Natural killer cell (primary cell): ENCODE data around the gene ALDH8A1. TPM values are rescaled to one million over a fixed set of nuclear protein-coding genes. Genes with fewer than 3 reads are reported as not detected.
A peak's percentile ranks its signal among the peaks of the same experiment; 100 is the strongest.
"Not testable (repeated sequence)": the region's sequence is repeated elsewhere in the genome, so short reads cannot be mapped to it uniquely, and the experiment has no call there.

Experiments used
- ATAC-seq, 3 donors: fragments of 150-1000 bp in 2 of 3; fragments of 200-7000 bp in 1 of 3; cut with Tn5 transposase; 1 replicate in 1 of 3; 2 replicates in 2 of 3; pipeline ENCODE4 v1.10.0; 2021; ENCODE audit warnings: mild to moderate bottlenecking in 2 of 3, moderate library complexity in 2 of 3
- DNase-seq, 2 donors: peaks; one replicate each; pipeline versions ENCODE4 v3.0.0 to v3.0.0-alpha.2; 2013 to 2021; ENCODE audit warnings: mixed read lengths in 1 of 2
- H3K27ac ChIP-seq: one replicate; pipeline ENCODE4 v1.5.1; 2013; ENCODE audit warnings: mild to moderate bottlenecking, low read length
- H3K27me3 ChIP-seq: one replicate; pipeline ENCODE4 v1.6.1; 2013; ENCODE audit warnings: low read length; ENCODE audit not compliant: control insufficient read depth, insufficient read depth
- H3K36me3 ChIP-seq: one replicate; pipeline ENCODE4 v1.6.1; 2013; ENCODE audit warnings: low read length; ENCODE audit not compliant: control insufficient read depth, insufficient read depth
- H3K4me1 ChIP-seq: one replicate; pipeline ENCODE4 v1.6.1; 2013; ENCODE audit warnings: low read length; ENCODE audit not compliant: control insufficient read depth, insufficient read depth
- H3K4me3 ChIP-seq: one replicate; pipeline ENCODE4 v1.5.1; 2013; ENCODE audit warnings: low read length
- H3K9me3 ChIP-seq: one replicate; pipeline ENCODE4 v1.6.1; 2013; ENCODE audit warnings: low read length; ENCODE audit not compliant: control insufficient read depth, insufficient read depth
- H3K27ac Mint-ChIP-seq, 2 donors: one replicate each; pipeline ENCODE4 v1.8.0; 2022; ENCODE audit warnings: mild to moderate bottlenecking in 2 of 2, mixed read lengths in 2 of 2, moderate library complexity in 1 of 2
- H3K27me3 Mint-ChIP-seq, 2 donors: one replicate each; pipeline ENCODE4 v1.8.0; 2022; ENCODE audit warnings: low read depth in 2 of 2, mixed read lengths in 2 of 2
- H3K36me3 Mint-ChIP-seq: one replicate; pipeline ENCODE4 v1.8.0; 2022; ENCODE audit warnings: mixed read lengths
- H3K4me1 Mint-ChIP-seq, 2 donors: one replicate each; pipeline ENCODE4 v1.8.0; 2022; ENCODE audit warnings: mixed read lengths in 2 of 2
- H3K4me3 Mint-ChIP-seq: one replicate; pipeline ENCODE4 v1.8.0; 2022; ENCODE audit warnings: mild to moderate bottlenecking, moderate library complexity, mixed read lengths
- H3K9me3 Mint-ChIP-seq, 2 donors: one replicate each; pipeline ENCODE4 v1.8.0; 2022; ENCODE audit warnings: mixed read lengths in 2 of 2
- CTCF ChIP-seq: fragments of 200-600 bp; IDR thresholded peaks from one replicate; pipeline ENCODE4 v1.8.0; 2022; ENCODE audit warnings: antibody characterized with exemption
- WGBS: methylation state at CpG from one replicate; pipeline ENCODE4 v1.1.7; 2013; ENCODE audit warnings: missing lambda C conversion rate; ENCODE audit not compliant: insufficient coverage; 5-methylcytosine and 5-hydroxymethylcytosine counted together
- intact Hi-C: fragments of 100-400 bp; cut with micrococcal nuclease; formaldehyde crosslinking; loops from one replicate; pipeline ENCODE4 v1.14.2; 2022
- total RNA-seq, 4 donors: library from RNA; stranded (reverse); fragments of 120-200 nt in 1 of 4; gene quantifications; one replicate each; pipeline versions ENCODE4 v1.2.3 to v1.2.4, GENCODE V29; 2013 to 2022

The ALDH8A1 gene
- total RNA-seq, 3 donors from 2014 or later (not counting 1 experiment from before 2014, with no cell fraction given): 0.75 to 3.0 (median 1.8) TPM

- no peaks in the 10 kb centered on the region for H3K4me1 ChIP-seq
- peaks cover 2% of the 10 kb centered on the region for H3K27me3 ChIP-seq
- no peaks in the 10 kb centered on the region for H3K36me3 ChIP-seq
- ATAC-seq (no peak), DNase-seq (no peak)
- no peaks in the 10 kb centered on the region for H3K9me3 ChIP-seq
- no peak overlapping the region for H3K4me3 ChIP-seq
- H3K9me3 Mint-ChIP-seq: no peaks in the 10 kb centered on the region
- H3K27me3 Mint-ChIP-seq: peaks cover 0 to 12% of the 10 kb centered on the region in 2 donors
- H3K36me3 Mint-ChIP-seq: no peaks in the 10 kb centered on the region
- WGBS: 88% methylated on average over 12 of the region's 12 CpGs
- intact Hi-C loops: no loop called here
- H3K4me3 Mint-ChIP-seq: no peak overlapping the region
- no peak overlapping the region for H3K27ac Mint-ChIP-seq
- H3K4me1 Mint-ChIP-seq: no peaks in the 10 kb centered on the region
- TF ChIP-seq CTCF: no peak
- no peak overlapping the region for H3K27ac ChIP-seq
Observed at GRCh38 chr6:134908906-134909516, 40.9 kb downstream of the ALDH8A1 start.

- H3K27me3 ChIP-seq, H3K4me1 ChIP-seq, H3K9me3 ChIP-seq, H3K27me3 Mint-ChIP-seq, H3K4me3 Mint-ChIP-seq, H3K27ac ChIP-seq, H3K4me3 ChIP-seq, DNase-seq, H3K27ac Mint-ChIP-seq, H3K36me3 ChIP-seq, ATAC-seq, intact Hi-C loops, H3K4me1 Mint-ChIP-seq, H3K36me3 Mint-ChIP-seq, H3K9me3 Mint-ChIP-seq: not testable (repeated sequence)
- 98% methylated on average over 33 of the region's 42 CpGs for WGBS
Observed at GRCh38 chr6:134904731-134905130, 45.2 kb downstream of the ALDH8A1 start.

- Mint-ChIP-seq H3K9me3 (no peaks in the 10 kb centered on the region), H3K36me3 (no peaks in the 10 kb centered on the region), H3K4me1 (no peaks in the 10 kb centered on the region), H3K27ac (no peak overlapping the region), H3K4me3 (no peak overlapping the region), H3K27me3 (no peaks in the 10 kb centered on the region)
- 88% methylated on average over 9 of the region's 9 CpGs for WGBS
- no peak for ATAC-seq
- no peak overlapping the region for H3K27ac ChIP-seq
- TF ChIP-seq CTCF: no peak
- intact Hi-C loops: no loop called here
- no peaks in the 10 kb centered on the region for H3K36me3 ChIP-seq
- peaks cover 2% of the 10 kb centered on the region for H3K27me3 ChIP-seq
- no peak overlapping the region for H3K4me3 ChIP-seq
- no peak for DNase-seq
- no peaks in the 10 kb centered on the region for H3K9me3 ChIP-seq
- no peaks in the 10 kb centered on the region for H3K4me1 ChIP-seq
Observed at GRCh38 chr6:134903448-134903847, 46.5 kb downstream of the ALDH8A1 start.

- DNase-seq: no peak
- no peaks in the 10 kb centered on the region for H3K36me3 Mint-ChIP-seq
- no peak for TF ChIP-seq CTCF
- 75% methylated on average over 2 of the region's 3 CpGs for WGBS
- no peaks in the 10 kb centered on the region for H3K4me1 Mint-ChIP-seq
- Histone ChIP-seq H3K36me3 (no peaks in the 10 kb centered on the region), H3K27me3 (no peaks in the 10 kb centered on the region), H3K27ac (no peak overlapping the region), H3K9me3 (no peaks in the 10 kb centered on the region), H3K4me3 (no peak overlapping the region), H3K4me1 (no peaks in the 10 kb centered on the region)
- H3K27me3 Mint-ChIP-seq: no peaks in the 10 kb centered on the region
- ATAC-seq: peak in 1 of 3 donors; percentile 41
- H3K27ac Mint-ChIP-seq: no peak overlapping the region
- no peak overlapping the region for H3K4me3 Mint-ChIP-seq
- H3K9me3 Mint-ChIP-seq: no peaks in the 10 kb centered on the region
- intact Hi-C loops: no loop called here
Observed at GRCh38 chr6:134902936-134903335, 47.0 kb downstream of the ALDH8A1 start.
